Midbrain (tissue), 1 donor: ENCODE data around the gene LEAP2.

Experiments
- DNase-seq: peaks from one replicate; lab custom pipeline; 2025; lab: John Stamatoyannopoulos, UW

Gene LEAP2

DNA sequence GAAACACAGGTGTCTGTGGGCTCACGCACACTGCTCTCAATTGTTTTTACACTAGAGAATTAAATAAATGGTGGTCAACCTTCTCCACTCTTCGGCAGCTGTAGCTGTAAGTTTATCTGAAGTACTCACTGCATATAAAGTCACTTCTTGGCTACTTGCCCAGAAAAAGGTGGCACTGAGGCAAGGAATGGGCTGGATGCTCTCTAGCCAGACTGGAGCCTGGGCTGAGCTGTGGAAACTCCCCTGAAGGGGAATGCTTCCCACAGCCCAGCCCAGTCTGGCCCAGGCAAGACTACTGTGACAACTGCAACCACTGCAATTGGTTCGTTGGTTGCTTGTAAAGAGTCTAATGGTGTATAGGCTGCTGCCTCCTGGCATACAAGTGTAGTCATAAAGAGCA is 4.5 kb downstream of the LEAP2 start:
- peak; percentile 28 for DNase-seq

DNA sequence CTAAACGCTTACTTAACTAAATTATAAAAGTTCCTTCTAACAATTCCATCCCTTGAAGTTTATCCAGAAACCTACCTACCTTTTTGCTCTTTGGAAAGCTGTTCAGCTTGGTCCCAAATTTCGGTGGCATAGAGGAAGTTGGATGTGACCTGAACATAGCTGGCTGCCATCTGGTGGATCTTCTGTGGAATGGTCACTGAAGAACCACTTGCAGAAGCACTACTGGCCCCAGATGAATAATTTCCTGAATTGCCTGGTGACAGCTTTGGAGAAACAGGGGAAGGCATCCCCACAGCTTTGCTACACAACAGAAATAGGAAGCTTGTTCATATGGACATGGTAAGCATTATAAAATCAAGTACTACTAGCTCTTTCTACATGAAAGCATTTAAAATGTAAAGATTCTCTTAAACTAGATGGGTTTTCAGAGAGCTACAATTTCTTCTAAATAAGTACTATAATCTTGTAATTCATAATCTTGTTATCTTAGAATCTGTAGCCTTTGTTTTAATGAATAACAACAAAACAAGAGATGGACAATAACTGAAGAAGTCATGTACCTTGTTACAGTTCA is 9.9 kb downstream of the LEAP2 start:
- peak; percentile 76 for DNase-seq

DNA sequence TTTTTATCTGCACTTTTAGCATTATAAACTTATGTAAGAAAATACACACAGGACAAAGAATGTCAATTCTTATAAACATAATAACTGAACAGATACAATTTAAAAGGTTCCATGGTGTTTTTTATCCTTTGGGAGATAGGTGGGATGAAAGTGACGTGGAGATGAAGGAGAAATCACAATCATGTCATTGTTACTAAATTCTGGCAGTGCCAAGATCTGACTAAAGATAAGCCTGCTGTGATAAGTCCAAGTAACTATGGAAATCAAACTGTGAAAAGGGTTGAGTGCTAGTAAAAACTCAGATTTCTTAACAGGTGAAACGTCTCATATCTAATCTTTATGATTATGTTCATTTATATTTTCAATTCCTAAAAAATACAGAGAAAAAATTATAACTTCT is 11.1 kb downstream of the LEAP2 start:
- DNase-seq, result no peak

DNA sequence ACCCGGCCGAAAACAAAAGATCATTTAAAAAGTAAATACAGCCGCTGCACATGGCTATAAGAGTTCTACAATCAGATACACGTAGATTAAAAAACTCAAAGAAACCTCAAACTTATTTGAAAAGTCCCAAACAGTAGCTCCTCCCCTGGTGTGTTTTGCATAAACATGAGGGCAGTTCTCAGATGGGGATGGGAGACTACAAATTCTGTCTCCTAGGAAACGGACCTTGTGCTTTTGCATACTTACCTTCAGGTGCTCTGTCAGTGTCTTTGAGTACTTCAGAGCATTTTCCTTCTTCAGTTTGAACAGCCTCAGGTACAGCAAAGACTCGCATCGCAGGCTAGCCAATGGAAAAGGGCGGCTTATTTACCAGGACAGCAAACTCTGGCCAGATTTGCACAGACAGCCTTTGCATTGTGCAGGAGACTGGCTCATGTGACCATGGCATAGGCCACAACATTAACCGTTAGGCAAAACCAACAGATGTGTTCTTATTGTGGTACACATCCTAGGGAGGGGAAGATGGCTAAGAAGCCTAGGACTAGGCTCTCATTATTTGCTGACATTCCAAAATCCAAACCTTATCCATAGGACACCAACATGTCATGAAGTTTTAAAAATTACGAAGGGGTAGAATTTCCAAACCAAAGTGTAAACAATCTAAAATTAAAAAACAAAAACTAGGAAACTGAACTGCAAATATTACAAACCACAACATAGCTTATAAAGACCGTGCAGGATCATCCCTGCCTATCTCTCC is 12.8 kb downstream of the LEAP2 start:
- DNase-seq, result no peak

DNA sequence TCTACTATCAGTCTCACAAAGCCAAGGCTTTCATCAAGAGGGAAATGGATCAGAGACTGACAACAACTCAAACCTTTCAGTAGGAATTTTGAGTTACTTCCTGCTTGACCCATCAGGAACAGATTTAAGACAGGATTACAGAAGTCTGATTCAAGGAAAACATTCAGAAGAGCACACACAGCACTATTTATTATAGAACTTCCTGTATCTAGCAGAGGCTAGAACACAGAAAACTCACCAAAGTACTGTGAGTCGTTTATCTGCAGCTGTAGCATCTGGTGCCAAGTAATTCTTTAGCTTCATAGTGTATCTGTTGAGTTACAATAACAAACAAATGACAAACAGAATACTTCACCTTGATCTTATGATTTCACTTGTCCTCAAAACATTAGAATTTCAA is 13.8 kb downstream of the LEAP2 start:
- DNase-seq, result no peak

DNA sequence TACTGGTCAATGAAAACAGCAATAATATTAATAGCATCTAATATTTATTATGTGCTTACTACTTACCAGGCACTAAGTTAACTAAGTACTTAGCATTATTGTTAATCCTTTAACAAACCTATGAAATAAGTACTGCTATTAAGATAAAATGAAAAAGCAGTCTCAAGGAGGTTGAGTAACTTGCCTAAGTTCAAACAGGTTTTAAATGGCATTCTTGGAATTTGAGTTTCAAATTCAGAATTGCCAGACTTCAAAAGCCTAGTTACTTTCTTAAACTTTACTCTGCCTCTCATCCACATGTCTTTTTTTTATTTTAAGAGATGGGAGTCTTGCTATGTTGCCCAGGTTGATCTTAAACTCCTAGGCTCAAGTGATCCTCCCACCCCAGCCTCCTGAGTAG is 16.0 kb downstream of the LEAP2 start:
- no peak for DNase-seq

DNA sequence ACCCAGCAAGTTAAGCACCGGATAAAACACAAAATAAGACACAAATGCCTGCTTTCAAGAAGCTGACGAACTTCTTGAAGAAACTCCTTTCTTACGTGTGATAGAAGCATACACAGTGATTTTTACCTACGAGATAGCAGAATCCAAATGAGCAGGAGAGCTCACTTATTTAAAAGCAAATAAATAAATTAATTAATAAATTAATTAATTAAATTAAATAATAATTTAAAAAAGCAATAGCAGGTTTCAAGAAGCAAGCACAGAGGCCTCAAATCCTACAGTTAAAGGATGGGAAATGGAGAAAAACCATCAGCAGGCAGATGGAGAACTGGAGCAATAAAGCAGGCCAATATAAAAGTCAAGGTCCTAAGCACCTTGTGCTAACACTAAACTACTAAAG is 17.3 kb downstream of the LEAP2 start:
- DNase-seq, result no peak

DNA sequence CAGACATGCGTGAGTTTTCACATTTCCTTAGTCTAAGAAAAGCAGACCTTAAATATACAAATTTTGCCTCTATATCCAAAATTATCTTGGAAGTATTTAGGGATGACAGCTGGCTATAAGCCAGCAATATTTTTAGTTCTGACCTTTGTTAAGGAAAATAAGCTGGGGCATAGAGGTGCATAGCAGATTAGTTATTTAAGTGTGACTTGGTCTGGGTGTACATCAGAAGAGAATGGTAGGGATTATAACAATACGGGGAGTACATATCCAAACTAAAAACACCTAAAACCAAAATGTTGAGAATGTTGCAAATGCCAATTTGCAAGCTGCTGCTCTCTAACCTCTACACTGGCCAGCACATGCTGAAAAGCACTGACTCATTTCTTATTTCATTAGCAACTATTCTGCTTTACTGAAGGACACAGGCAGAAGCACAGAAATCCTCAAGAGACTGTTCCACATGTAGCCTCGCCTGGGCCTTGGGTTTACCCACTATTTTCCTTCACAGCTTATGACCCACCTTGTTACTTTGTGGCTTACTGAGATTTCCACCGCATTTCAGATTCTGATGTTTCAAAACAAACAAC is 22.3 kb downstream of the LEAP2 start:
- DNase-seq, result no peak

DNA sequence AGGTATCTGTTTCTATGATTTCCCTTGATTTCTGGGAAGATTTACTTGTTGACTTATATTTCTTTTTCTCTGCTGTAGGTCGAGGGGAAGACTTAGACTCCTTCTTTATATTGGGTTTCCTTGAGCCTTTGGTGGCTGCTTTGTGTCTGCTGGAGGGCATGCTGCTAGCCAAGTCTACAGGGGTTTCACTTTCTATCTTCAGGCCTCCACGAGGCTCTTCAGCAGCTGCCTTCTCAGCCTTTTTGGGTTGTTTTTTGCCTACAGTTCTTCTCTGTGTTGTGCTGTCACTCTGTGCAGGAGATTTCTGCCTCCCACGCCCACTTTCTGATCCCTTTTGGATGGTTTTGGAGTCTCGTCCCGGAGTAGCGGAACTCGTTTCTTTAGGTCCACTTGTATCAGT is 23.2 kb downstream of the LEAP2 start:
- DNase-seq, result no peak

DNA sequence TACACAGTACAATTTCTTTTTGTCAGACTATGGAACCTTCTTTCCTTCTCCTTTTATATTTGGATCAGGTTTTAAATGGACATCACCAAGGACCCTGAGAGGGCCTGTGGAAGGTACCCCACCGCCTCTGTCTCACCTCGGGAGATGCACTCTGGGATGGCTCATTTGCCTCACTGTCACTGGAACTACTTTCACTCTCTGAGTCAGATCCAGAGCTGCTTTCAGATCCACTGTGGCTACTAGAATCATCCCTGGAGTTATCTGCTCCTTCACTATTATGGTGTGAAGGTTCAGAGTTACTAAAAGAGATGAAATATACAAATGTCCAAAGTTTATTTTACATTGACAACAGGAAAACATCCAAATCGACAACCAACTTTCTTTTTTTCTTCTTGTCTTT is 24.6 kb downstream of the LEAP2 start:
- DNase-seq, result no peak

DNA sequence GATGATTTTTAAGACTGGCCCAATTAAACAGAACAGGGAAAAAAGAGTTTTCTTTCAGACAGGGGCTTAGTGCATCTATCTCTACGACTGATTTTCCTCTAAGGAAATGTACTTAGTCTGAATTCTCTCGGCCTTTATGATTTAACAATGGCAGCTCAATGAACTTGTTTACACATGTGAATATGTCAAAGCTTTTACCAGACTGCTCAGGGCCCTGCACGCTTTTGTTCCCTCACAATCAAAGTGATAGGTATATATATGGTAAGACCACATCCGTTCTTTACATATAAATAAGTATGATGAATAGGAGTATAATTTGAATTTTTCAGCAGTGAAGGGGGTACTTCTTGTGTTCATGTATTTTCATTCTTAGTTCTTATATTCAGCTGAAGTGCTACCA is 27.6 kb downstream of the LEAP2 start:
- no peak for DNase-seq

DNA sequence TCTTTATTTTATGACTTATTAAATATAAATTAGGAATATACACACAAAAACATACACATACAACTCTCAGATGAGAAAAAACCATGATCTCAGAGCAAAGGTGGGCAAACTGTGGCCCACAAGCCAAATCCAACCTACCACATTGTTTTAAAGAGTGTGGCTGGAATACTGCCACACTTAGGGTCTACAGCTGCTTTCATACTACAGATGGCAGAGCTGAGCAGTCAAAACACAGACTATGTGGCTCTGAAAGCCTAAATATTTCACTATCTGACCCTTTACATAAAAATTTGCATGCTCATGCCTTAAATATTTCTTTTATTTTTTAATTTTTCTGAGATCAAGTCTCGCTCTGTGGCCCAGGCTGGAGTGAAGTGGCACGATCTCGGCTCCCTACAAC is 28.3 kb downstream of the LEAP2 start:
- DNase-seq, result no peak

DNA sequence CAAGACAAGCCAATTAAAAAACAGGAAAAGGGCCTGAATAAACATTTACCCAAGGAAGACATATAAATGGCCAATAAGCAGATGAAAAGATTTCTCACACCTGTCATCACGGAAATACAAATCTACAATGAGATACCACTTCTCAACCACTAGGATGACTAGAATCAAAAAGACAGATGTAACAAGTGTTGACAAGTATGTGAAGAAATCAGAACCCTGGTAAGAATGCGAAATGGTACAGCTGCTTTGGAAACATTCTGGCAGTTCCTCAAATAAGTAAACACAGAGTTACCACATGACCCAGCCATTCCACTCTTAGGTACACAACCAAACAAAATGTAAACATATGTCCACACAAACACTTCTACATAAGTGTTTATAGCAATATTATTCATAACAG is 32.5 kb downstream of the LEAP2 start:
- no peak for DNase-seq

DNA sequence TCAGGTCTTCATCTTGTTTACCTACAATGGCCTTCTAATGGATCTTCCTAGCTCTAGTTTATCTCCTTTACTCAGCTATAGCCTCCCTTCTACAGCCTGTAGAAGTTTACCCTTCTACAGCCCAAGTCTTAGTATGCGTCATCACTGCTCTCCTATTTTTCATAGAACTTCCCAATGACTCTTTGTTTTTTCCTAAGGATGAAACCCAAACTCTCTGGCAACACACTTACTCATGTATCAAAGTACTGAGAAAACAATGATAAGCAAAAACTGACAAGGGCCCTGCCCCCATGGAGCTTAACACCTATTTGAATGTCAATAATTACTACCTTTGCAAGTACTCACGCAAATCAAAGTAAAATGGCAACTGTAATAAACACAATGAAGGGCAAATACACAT is 33.7 kb downstream of the LEAP2 start:
- no peak for DNase-seq

DNA sequence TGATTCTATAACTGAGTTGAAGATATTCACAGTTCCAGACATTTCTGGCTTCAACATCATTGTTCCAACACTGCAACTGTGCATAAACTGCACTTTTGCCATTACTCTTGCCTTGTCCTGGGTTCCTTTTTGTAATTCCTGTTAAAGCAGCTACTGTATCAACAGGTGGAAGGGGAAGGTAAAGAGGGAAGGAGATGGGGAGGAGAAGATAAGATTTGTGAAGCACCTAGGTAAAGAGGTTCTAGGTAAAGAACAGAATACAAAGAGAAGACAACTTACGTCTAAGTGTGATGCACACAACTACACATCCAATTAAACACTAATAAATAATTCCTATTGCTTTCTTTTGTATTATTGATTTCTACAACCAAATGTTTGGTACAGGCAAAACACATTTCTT is 36.2 kb downstream of the LEAP2 start:
- DNase-seq, result no peak

DNA sequence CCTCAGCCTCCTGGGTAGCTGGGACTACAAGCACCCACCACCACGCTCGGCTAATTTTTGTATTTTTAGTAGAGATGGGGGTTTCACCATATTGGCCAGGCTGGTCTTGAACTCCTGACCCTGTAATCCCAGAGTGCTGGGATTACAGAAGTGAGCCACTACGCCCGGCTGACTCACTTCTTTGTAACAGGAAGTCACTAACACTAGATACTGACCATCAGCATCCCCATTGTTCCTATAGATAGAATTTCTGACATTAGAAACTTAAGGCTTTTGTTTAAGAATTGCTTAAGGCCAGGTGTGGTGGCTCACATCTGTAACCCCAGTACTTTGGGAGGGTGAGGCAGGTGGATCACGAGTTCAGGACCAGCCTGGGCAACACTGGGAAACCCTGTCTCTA is 42.2 kb downstream of the LEAP2 start:
- DNase-seq, result no peak

DNA sequence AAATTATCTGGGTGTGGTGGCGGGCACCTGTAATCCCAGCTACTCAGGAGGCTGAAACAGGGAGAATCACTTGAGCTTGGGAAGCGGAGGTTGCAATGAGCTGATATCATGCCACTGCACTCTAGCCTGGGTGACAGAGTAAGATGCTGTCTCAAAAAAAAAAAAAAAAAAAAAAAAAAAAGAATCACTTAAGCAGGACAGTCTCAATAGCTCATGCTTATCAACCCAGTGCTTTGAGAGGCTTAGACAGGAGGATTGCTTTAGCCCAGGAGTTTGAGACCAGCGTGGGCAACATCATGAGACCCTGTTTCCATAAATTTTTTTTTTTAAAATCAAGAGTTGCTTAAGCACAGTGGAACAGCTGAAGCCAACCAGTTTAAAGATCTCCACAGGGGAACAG is 42.6 kb downstream of the LEAP2 start:
- no peak for DNase-seq
